ENCODE results near the gene KATNAL1.

Gene KATNAL1

GRCh38 chr13:30307194-30307970 is at the start of gene KATNAL1:
TSS of gene KATNAL1 (minus strand) at chr13:30307551. CDS start at chr13:30283777, 23,774 bp downstream.
- no peaks in the 10 kb centered on the region for H3K27me3 ChIP-seq (ENCODE audit: control insufficient read depth, low read length)
- H3K9me2 ChIP-seq (replicated peaks; ENCODE audit: control insufficient read depth, low read length): no peaks in the 10 kb centered on the region
- H4K20me1 ChIP-seq (ENCODE audit: control insufficient read depth, insufficient read depth, low read depth, low read length): no peaks in the 10 kb centered on the region
- H3K4me1 ChIP-seq (ENCODE audit: control insufficient read depth, low read length): peaks cover 78% of the 10 kb centered on the region
- TF ChIP-seq CTCF (IDR thresholded peaks at IDR 0.05; ENCODE audit: low read depth, low read length, poor library complexity, severe bottlenecking) (no peak), EZH2phosphoT487 (IDR thresholded peaks at IDR 0.05; ENCODE audit: borderline replicate concordance, low read length) (no peak)
- H3K4me2 ChIP-seq (ENCODE audit: low read length): peak within 1 kb of the TSS; percentile 91
- no peaks in the 10 kb centered on the region for H3K9me3 ChIP-seq (ENCODE audit: control insufficient read depth, insufficient read depth, low read length)
- peaks cover 60% of the 10 kb centered on the region for H3K79me2 ChIP-seq (ENCODE audit: control insufficient read depth, low read length)
- H3K4me3 ChIP-seq (ENCODE audit: low read length): peak within 1 kb of the TSS; percentile 83
- peak within 1 kb of the TSS; percentile 77 for H3K27ac ChIP-seq (ENCODE audit: low read depth, low read length)
- peaks cover 20% of the 10 kb centered on the region for H3F3A ChIP-seq (ENCODE audit: control insufficient read depth, insufficient read depth)
- H3K36me3 ChIP-seq (ENCODE audit: control insufficient read depth, low read length): peaks cover 15% of the 10 kb centered on the region

DNA sequence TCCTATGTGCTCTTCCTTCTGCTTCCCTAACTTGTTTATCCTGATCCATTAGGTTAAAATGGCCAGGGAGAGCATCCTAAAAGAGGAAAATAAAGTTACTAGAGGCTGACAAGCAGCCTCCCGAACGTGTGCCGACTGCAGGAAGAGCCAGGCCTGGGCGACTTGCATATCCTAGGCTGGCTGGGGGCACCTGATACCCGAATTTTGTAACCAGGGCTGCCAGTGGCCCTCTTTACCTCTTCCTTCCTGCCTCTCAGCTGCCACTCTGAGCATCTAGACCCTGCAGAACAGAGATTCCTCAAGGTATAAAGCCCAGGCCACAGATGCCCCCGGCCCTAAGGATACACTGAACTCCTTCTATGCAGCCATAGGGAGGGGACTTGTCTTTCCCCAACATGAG is 48.5 kb upstream of the KATNAL1 start:
- H3K9me3 ChIP-seq (ENCODE audit: control insufficient read depth, insufficient read depth, low read length): peaks cover 12% of the 10 kb centered on the region; the same call in 1 of the 2 replicates
- no peaks in the 10 kb centered on the region for H3K9me2 ChIP-seq (replicated peaks; ENCODE audit: control insufficient read depth, low read length)
- peaks cover 46% of the 10 kb centered on the region for H3F3A ChIP-seq (ENCODE audit: control insufficient read depth, insufficient read depth)
- H3K27me3 ChIP-seq (ENCODE audit: control insufficient read depth, low read length): no peaks in the 10 kb centered on the region
- no peaks in the 10 kb centered on the region for H4K20me1 ChIP-seq (ENCODE audit: control insufficient read depth, insufficient read depth, low read depth, low read length)
- H3K4me3 ChIP-seq (ENCODE audit: low read length): peak overlapping the region; percentile 68
- peak overlapping the region; percentile 92 for H3K27ac ChIP-seq (ENCODE audit: low read depth, low read length)
- TF ChIP-seq CTCF (IDR thresholded peaks at IDR 0.05; ENCODE audit: low read depth, low read length, poor library complexity, severe bottlenecking) (no peak), EZH2phosphoT487 (IDR thresholded peaks at IDR 0.05; ENCODE audit: borderline replicate concordance, low read length) (no peak)
- peak overlapping the region; percentile 94 for H3K4me2 ChIP-seq (ENCODE audit: low read length)
- H3K4me1 ChIP-seq (ENCODE audit: control insufficient read depth, low read length): peaks cover 81% of the 10 kb centered on the region
- peaks cover 77% of the 10 kb centered on the region for H3K36me3 ChIP-seq (ENCODE audit: control insufficient read depth, low read length)
- H3K79me2 ChIP-seq (ENCODE audit: control insufficient read depth, low read length): peaks cover 7% of the 10 kb centered on the region; the same call in 1 of the 2 replicates

DNA sequence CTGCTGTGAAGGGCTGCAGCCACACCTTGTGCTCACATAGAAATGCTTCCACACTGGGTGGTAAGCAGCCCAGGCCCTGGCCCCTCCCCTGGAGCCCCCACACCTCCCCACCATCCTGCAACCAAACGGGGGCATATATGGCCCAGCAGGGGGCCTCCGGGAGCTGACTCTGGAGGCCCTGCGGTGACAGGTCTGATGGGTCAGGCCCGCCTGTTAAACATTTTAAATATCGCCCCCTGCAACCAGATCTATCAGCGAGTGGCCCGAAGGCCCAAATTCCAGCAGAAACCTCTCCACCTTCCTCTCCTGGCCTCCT is 48.0 kb upstream of the KATNAL1 start:
- H3K4me3 ChIP-seq (ENCODE audit: low read length): peak overlapping the region; percentile 68
- no peaks in the 10 kb centered on the region for H3K27me3 ChIP-seq (ENCODE audit: control insufficient read depth, low read length)
- H3F3A ChIP-seq (ENCODE audit: control insufficient read depth, insufficient read depth): peaks cover 46% of the 10 kb centered on the region
- peaks cover 7% of the 10 kb centered on the region; the same call in 1 of the 2 replicates for H3K79me2 ChIP-seq (ENCODE audit: control insufficient read depth, low read length)
- no peaks in the 10 kb centered on the region for H3K9me2 ChIP-seq (replicated peaks; ENCODE audit: control insufficient read depth, low read length)
- peak overlapping the region; percentile 92 for H3K27ac ChIP-seq (ENCODE audit: low read depth, low read length)
- TF ChIP-seq EZH2phosphoT487 (IDR thresholded peaks at IDR 0.05; ENCODE audit: borderline replicate concordance, low read length) (no peak), CTCF (IDR thresholded peaks at IDR 0.05; ENCODE audit: low read depth, low read length, poor library complexity, severe bottlenecking) (peak; percentile 95)
- peaks cover 72% of the 10 kb centered on the region for H3K36me3 ChIP-seq (ENCODE audit: control insufficient read depth, low read length)
- H3K4me2 ChIP-seq (ENCODE audit: low read length): peak overlapping the region; percentile 94
- H4K20me1 ChIP-seq (ENCODE audit: control insufficient read depth, insufficient read depth, low read depth, low read length): no peaks in the 10 kb centered on the region
- peaks cover 78% of the 10 kb centered on the region for H3K4me1 ChIP-seq (ENCODE audit: control insufficient read depth, low read length)
- H3K9me3 ChIP-seq (ENCODE audit: control insufficient read depth, insufficient read depth, low read length): peaks cover 12% of the 10 kb centered on the region; the same call in 1 of the 2 replicates

Measured in DOHH2 (cell line).